Common myeloid progenitor, CD34-positive (primary cell): ENCODE measurements around the gene GRID1.
A peak's percentile ranks its signal among the peaks of the same experiment; 100 is the strongest.

Experiments used
- CTCF ChIA-PET: fragments of 350-600 bp; sonication (Branson Sonifier 250); formaldehyde crosslinking; loops from one replicate; lab custom pipeline; 2021; ENCODE audit warnings: antibody characterized with exemption; lab: Charles Lee
- POLR2A ChIA-PET: fragments of 350-600 bp; sonication (Branson Sonifier 250); formaldehyde crosslinking; loops from one replicate; lab custom pipeline; 2021; ENCODE audit warnings: antibody characterized with exemption; lab: Charles Lee
- DNase-seq, 3 donors: peaks; one replicate each; pipeline versions ENCODE4 v3.0.0 to v3.0.0-alpha.2; 2013
- H3K27ac ChIP-seq, 2 experiments: 1 replicate in 1 of 2; 2 replicates in 1 of 2; pipeline ENCODE4 v1.7.0; 2013; ENCODE audit warnings: inconsistent platforms in 2 of 2, low read length in 2 of 2, mild to moderate bottlenecking in 2 of 2, low read depth in 1 of 2, moderate library complexity in 1 of 2; ENCODE audit not compliant: severe bottlenecking in 2 of 2, insufficient read depth in 1 of 2, poor library complexity in 1 of 2
- H3K27me3 ChIP-seq, 5 experiments: replicated peaks in 2 of 5; 1 replicate in 3 of 5; 2 replicates in 2 of 5; pipeline versions ENCODE4 v1.6.1 to v1.7.0; 2013; ENCODE audit warnings: low read length in 4 of 5, mild to moderate bottlenecking in 2 of 5, moderate library complexity in 2 of 5, inconsistent platforms in 1 of 5; ENCODE audit not compliant: insufficient read depth in 5 of 5, control insufficient read depth in 4 of 5
- H3K36me3 ChIP-seq, 4 experiments: 1 replicate in 2 of 4; 2 replicates in 2 of 4; pipeline versions ENCODE4 v1.6.1 to v1.7.0; 2013; ENCODE audit warnings: low read length in 3 of 4, control low read depth in 1 of 4, mild to moderate bottlenecking in 1 of 4; ENCODE audit not compliant: control insufficient read depth in 4 of 4, insufficient read depth in 4 of 4
- H3K4me1 ChIP-seq, 4 experiments: 1 replicate in 3 of 4; 2 replicates in 1 of 4; pipeline versions ENCODE4 v1.6.1 to v1.7.1; 2013; ENCODE audit warnings: low read length in 3 of 4, mild to moderate bottlenecking in 3 of 4, control low read depth in 1 of 4, inconsistent platforms in 1 of 4, moderate library complexity in 1 of 4; ENCODE audit not compliant: control insufficient read depth in 4 of 4, insufficient read depth in 4 of 4; ENCODE audit errors: control extremely low read depth in 1 of 4
- H3K4me3 ChIP-seq, 7 experiments: 1 replicate in 4 of 7; 2 replicates in 3 of 7; pipeline versions ENCODE4 v1.5.1 to v1.7.0; 2013; ENCODE audit warnings: mild to moderate bottlenecking in 7 of 7, low read length in 6 of 7, moderate library complexity in 6 of 7, inconsistent platforms in 2 of 7, low read depth in 2 of 7, control low read depth in 1 of 7; ENCODE audit not compliant: insufficient read depth in 4 of 7, control insufficient read depth in 1 of 7; ENCODE audit errors: extremely low read depth in 1 of 7
- H3K9me3 ChIP-seq, 5 experiments: 1 replicate in 4 of 5; 2 replicates in 1 of 5; pipeline versions ENCODE4 v1.6.1 to v1.7.1; 2013; ENCODE audit warnings: low read length in 4 of 5, mild to moderate bottlenecking in 2 of 5, inconsistent platforms in 1 of 5, low read depth in 1 of 5, moderate library complexity in 1 of 5; ENCODE audit not compliant: control insufficient read depth in 4 of 5, insufficient read depth in 2 of 5; ENCODE audit errors: control extremely low read depth in 1 of 5
- WGBS: methylation state at CpG from one replicate; pipeline ENCODE4 v1.1.5; 2013; ENCODE audit not compliant: insufficient coverage; 5-methylcytosine and 5-hydroxymethylcytosine counted together

Gene GRID1

GRCh38 chr10:86262688-86263181 lies 103.9 kb downstream of the GRID1 start:
- Histone ChIP-seq H3K4me1 (peaks cover 0 to 14% (median 1%) of the 10 kb centered on the region in 4 experiments), H3K27me3 (peaks cover 0 to 47% (median 34%) of the 10 kb centered on the region in 5 experiments), H3K9me3 (no peaks in the 10 kb centered on the region), H3K4me3 (no peak overlapping the region), H3K27ac (no peak overlapping the region), H3K36me3 (no peaks in the 10 kb centered on the region)
- ChIA-PET CTCF (interaction anchor here (1.6 kb wide), 1 partner anchor 38 kb away, joined by 4 read pairs; no protein-coding TSS in a partner anchor), POLR2A (no interaction called here)
- WGBS, result 21% methylated on average over 15 of the region's 29 CpGs
- DNase-seq, result peak in 1 of 3 donors; percentile 5

GRCh38 chr10:86261941-86262687 lies 104.5 kb downstream of the GRID1 start:
- Histone ChIP-seq H3K4me3 (peak overlapping the region in 1 of 7 experiments; percentile 20), H3K4me1 (peaks cover 0 to 14% (median 1%) of the 10 kb centered on the region in 4 experiments), H3K9me3 (no peaks in the 10 kb centered on the region), H3K27me3 (peaks cover 0 to 47% (median 34%) of the 10 kb centered on the region in 5 experiments), H3K27ac (no peak overlapping the region), H3K36me3 (no peaks in the 10 kb centered on the region)
- CTCF ChIA-PET, result interaction anchor here (1.6 kb wide), 1 partner anchor 37 kb away, joined by 4 read pairs; no protein-coding TSS in a partner anchor
- WGBS, result 24% methylated on average over 6 of the region's 14 CpGs
- POLR2A ChIA-PET, result interaction anchor here (0.7 kb wide), 1 partner anchor 126 kb away, joined by 3 read pairs; no protein-coding TSS in a partner anchor
- peak; percentile 44 to 69 (median 67) for DNase-seq

- H3K27ac ChIP-seq, result no peak overlapping the region
- 100% methylated on average over 1 of the region's 5 CpGs for WGBS
- no peaks in the 10 kb centered on the region for H3K9me3 ChIP-seq
- peaks cover 0 to 14% (median 1%) of the 10 kb centered on the region in 4 experiments for H3K4me1 ChIP-seq
- H3K36me3 ChIP-seq, result no peaks in the 10 kb centered on the region
- CTCF ChIA-PET, result interaction anchor here (0.5 to 1.1 kb wide), 2 partner anchors 36 to 1552 kb away, joined by 3 read pairs; no protein-coding TSS in a partner anchor
- H3K4me3 ChIP-seq, result no peak overlapping the region
- H3K27me3 ChIP-seq, result peaks cover 0 to 47% (median 34%) of the 10 kb centered on the region in 5 experiments
- DNase-seq, result no peak
- POLR2A ChIA-PET, result interaction anchor here (0.7 kb wide), 1 partner anchor 126 kb away, joined by 3 read pairs; no protein-coding TSS in a partner anchor
These were observed 105.1 kb downstream of the GRID1 start for GRCh38 chr10:86261470-86261869.

GRCh38 chr10:86260564-86260963 lies 106.0 kb downstream of the GRID1 start:
- DNase-seq, result no peak
- no peak overlapping the region for H3K4me3 ChIP-seq
- H3K27me3 ChIP-seq, result peaks cover 0 to 45% (median 34%) of the 10 kb centered on the region in 5 experiments
- ChIA-PET CTCF (interaction anchor here (0.7 to 1.4 kb wide), 4 partner anchors 10 to 117 kb away, joined by 3 to 4 read pairs (median 4); no protein-coding TSS in a partner anchor), POLR2A (no interaction called here)
- peaks cover 0 to 14% (median 1%) of the 10 kb centered on the region in 4 experiments for H3K4me1 ChIP-seq
- no peak overlapping the region for H3K27ac ChIP-seq
- WGBS, result 75% methylated on average over 1 of the region's 6 CpGs
- H3K9me3 ChIP-seq, result no peaks in the 10 kb centered on the region
- no peaks in the 10 kb centered on the region for H3K36me3 ChIP-seq

GRCh38 chr10:86259901-86260562 lies 106.6 kb downstream of the GRID1 start:
- POLR2A ChIA-PET, result no interaction called here
- peaks cover 0 to 14% (median 1%) of the 10 kb centered on the region in 4 experiments for H3K4me1 ChIP-seq
- WGBS, result 89% methylated on average over 4 of the region's 4 CpGs
- H3K9me3 ChIP-seq, result no peaks in the 10 kb centered on the region
- no peak overlapping the region for H3K27ac ChIP-seq
- peaks cover 0 to 45% (median 34%) of the 10 kb centered on the region in 5 experiments for H3K27me3 ChIP-seq
- CTCF ChIA-PET, result interaction anchor here (0.7 to 1.4 kb wide), 4 partner anchors 11 to 118 kb away, joined by 3 to 4 read pairs (median 4); no protein-coding TSS in a partner anchor
- no peaks in the 10 kb centered on the region for H3K36me3 ChIP-seq
- no peak for DNase-seq
- no peak overlapping the region for H3K4me3 ChIP-seq

GRCh38 chr10:86258941-86259340 lies 107.7 kb downstream of the GRID1 start:
- Histone ChIP-seq H3K27me3 (peaks cover 0 to 36% (median 28%) of the 10 kb centered on the region in 5 experiments), H3K9me3 (no peaks in the 10 kb centered on the region), H3K36me3 (no peaks in the 10 kb centered on the region), H3K27ac (no peak overlapping the region), H3K4me3 (no peak overlapping the region), H3K4me1 (peaks cover 0 to 14% (median 1%) of the 10 kb centered on the region in 4 experiments)
- WGBS, result 51% methylated on average over 2 of the region's 3 CpGs
- no peak for DNase-seq
- ChIA-PET POLR2A (no interaction called here), CTCF (no interaction called here)
